HFFc6 (cell line): ENCODE results near the gene C11orf58. TPM values are rescaled to one million over a fixed set of nuclear protein-coding genes. Genes with fewer than 3 reads are reported as not detected.

Experiments
- DNase-seq: peaks from one replicate; pipeline ENCODE4 v3.0.0-alpha.2; 2018
- H3K27ac Mint-ChIP-seq: 2 replicates; pipeline ENCODE4 v1.8.0; 2020; ENCODE audit warnings: mild to moderate bottlenecking, mixed read lengths
- H3K27me3 Mint-ChIP-seq: 2 replicates; pipeline ENCODE4 v1.8.0; 2021; ENCODE audit warnings: mild to moderate bottlenecking, moderate library complexity, mixed read lengths; ENCODE audit not compliant: insufficient read depth
- H3K36me3 Mint-ChIP-seq: 2 replicates; pipeline ENCODE4 v1.8.0; 2021; ENCODE audit warnings: low read depth, mixed read lengths
- H3K4me1 Mint-ChIP-seq: 2 replicates; pipeline ENCODE4 v1.8.0; 2020; ENCODE audit warnings: low read depth, mixed read lengths
- H3K4me3 Mint-ChIP-seq: 2 replicates; pipeline ENCODE4 v1.8.0; 2020; ENCODE audit warnings: mild to moderate bottlenecking, moderate library complexity, mixed read lengths
- H3K9me3 Mint-ChIP-seq: 2 replicates; pipeline ENCODE4 v1.8.0; 2020; ENCODE audit warnings: mild to moderate bottlenecking, mixed read lengths
- total RNA-seq, 6 experiments: library from RNA; stranded (reverse); fragmentation: NEBNext Ultra II Directional; extraction: Animal tissue kit (Norgen Biotek cat#: 25700); gene quantifications; 2 replicates in 1 of 6; 3 replicates in 5 of 6; pipeline ENCODE4 v1.2.3, GENCODE V29; 2021
- TF ChIP-seq, protein P1 (sequence below): fragments of 200-600 bp; sonication (generic); IDR thresholded peaks from 2 replicates; pipeline ENCODE4 v1.5.0; 2021; ENCODE audit warnings: antibody characterized with exemption, mild to moderate bottlenecking

Gene C11orf58
- total RNA-seq, 6 experiments from 2014 or later, result 107 to 166 (median 144) TPM

DNA sequence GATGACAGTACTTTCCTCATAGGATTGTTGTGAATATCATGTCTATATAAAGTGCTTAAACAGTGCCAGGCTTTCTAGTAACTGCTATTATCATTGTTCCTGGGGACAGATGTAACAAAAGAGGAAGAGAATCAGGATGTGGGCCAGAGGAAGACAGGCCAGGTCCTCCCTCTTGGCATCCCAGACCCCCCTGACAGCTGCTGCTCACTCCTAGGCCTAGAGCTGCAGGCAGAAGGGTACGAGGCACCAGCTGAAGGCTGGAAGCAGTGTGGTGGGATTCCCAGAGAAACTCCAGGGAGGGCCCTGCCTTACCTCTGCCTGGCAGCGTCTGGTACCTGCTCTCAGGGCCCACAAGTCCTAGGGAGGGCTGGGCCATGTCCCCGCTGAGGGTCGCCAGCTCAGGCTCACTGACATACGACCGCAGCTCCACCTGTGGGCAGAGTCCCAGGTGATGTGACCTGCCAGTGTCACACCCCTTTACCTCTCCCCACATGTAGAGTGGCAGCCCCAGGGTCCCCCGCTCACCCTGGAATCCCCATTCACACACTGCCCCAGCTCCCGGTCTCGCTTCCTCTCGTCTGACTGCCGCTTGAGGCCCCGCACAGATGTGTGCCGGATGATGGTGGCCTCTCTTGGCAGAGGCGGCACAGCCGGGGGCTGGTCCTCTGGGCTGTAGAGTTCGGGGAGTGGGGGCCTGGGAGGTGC is 52.2 kb downstream of the C11orf58 start:
- Mint-ChIP-seq H3K36me3 (no peaks in the 10 kb centered on the region), H3K9me3 (no peaks in the 10 kb centered on the region), H3K4me1 (peaks cover 41% of the 10 kb centered on the region), H3K27me3 (peaks cover 3% of the 10 kb centered on the region), H3K27ac (peak overlapping the region; percentile 97), H3K4me3 (no peak overlapping the region; the same call in 1 of the 2 replicates)
- TF ChIP-seq, protein P1, sequence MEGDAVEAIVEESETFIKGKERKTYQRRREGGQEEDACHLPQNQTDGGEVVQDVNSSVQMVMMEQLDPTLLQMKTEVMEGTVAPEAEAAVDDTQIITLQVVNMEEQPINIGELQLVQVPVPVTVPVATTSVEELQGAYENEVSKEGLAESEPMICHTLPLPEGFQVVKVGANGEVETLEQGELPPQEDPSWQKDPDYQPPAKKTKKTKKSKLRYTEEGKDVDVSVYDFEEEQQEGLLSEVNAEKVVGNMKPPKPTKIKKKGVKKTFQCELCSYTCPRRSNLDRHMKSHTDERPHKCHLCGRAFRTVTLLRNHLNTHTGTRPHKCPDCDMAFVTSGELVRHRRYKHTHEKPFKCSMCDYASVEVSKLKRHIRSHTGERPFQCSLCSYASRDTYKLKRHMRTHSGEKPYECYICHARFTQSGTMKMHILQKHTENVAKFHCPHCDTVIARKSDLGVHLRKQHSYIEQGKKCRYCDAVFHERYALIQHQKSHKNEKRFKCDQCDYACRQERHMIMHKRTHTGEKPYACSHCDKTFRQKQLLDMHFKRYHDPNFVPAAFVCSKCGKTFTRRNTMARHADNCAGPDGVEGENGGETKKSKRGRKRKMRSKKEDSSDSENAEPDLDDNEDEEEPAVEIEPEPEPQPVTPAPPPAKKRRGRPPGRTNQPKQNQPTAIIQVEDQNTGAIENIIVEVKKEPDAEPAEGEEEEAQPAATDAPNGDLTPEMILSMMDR, result no peak
- DNase-seq, result no peak

DNA sequence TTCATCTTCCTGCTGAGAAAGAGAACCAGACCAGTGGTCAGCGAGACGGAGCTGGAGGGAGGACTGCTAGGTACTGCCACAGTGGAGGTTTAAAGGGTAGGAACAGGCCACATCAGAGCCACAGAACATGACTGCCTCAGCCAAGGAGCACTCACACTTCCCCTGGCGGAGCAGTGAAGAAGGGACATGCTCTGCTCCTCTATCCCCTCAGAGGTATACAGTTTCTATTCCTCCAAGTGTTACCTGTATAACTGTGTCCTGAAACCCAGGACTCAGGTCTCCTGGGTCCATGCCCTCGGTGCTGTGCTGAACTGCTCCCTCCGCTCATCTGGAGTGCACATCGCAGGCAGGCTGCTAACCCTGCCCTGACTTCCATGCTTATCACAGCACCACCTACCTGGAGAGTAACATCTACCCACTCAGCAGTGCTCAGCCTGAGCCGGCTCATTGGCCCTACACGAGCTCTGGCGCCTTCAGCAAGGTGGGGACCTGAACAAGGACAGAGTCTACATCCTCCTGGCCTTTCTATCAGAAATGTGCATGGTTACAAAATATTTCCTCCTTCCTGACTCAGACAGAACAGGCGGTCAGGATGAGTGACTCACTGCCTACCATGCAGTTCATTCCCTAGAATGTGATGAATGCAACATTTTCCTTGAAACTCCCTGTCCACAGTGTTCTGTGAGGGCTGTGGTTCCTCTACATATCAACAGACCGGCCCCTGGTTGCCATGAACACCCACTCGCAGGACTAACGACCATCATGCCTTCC is 52.9 kb downstream of the C11orf58 start:
- peak overlapping the region; percentile 97 for H3K27ac Mint-ChIP-seq
- peak; percentile 92 for DNase-seq
- H3K9me3 Mint-ChIP-seq, result no peaks in the 10 kb centered on the region
- TF ChIP-seq, protein P1, result no peak
- H3K4me1 Mint-ChIP-seq, result peaks cover 41% of the 10 kb centered on the region
- H3K4me3 Mint-ChIP-seq, result peak overlapping the region; percentile 73
- no peaks in the 10 kb centered on the region for H3K36me3 Mint-ChIP-seq
- H3K27me3 Mint-ChIP-seq, result peaks cover 3% of the 10 kb centered on the region

DNA sequence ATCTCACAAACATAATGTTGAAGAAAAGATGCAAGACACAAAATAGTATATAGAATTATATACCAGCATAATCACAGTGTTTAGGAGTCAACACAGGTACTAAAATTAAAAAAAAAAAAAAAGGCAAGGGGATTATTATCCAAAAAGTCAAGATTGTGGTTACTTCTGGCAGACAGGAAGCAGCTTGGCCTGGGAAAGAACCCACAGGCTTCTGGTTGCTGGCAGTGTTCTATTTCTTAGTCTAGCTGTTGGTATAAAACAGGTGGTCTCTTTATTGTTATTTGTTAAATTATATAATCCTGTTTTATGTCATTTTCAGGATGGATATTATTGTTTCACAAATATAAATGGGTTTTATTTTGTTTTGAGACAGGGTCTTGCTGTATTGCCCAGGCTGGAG is 54.0 kb downstream of the C11orf58 start:
- no peaks in the 10 kb centered on the region for H3K36me3 Mint-ChIP-seq
- TF ChIP-seq, protein P1, result no peak
- H3K4me3 Mint-ChIP-seq, result no peak overlapping the region
- H3K27me3 Mint-ChIP-seq, result peaks cover 3% of the 10 kb centered on the region
- no peaks in the 10 kb centered on the region for H3K9me3 Mint-ChIP-seq
- peak overlapping the region; percentile 97; the same call in 1 of the 2 replicates for H3K27ac Mint-ChIP-seq
- no peak for DNase-seq
- H3K4me1 Mint-ChIP-seq, result peaks cover 35% of the 10 kb centered on the region

DNA sequence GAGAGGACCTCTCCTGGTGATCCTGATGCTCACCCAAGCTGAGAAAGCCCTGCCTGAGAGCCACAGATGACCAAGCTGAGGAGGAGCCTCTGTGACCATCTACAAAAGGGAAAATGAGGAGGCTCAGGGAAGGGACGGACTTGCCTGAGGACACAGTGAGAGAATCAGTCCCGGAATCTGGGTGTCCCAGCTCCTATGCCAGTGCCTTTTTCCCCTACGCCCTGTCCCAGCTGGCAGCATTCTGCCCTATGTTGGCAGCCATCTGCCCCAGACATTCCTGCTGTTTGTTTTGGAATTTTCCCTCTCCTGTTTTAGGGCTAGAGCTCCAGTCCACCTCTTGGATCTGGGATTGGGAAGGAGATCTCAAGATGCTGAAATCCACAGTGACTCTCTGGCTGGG is 54.6 kb downstream of the C11orf58 start:
- Mint-ChIP-seq H3K36me3 (no peaks in the 10 kb centered on the region), H3K27ac (peak overlapping the region; percentile 97), H3K9me3 (no peaks in the 10 kb centered on the region), H3K4me3 (no peak overlapping the region), H3K27me3 (peaks cover 3% of the 10 kb centered on the region), H3K4me1 (peaks cover 29% of the 10 kb centered on the region)
- no peak for DNase-seq
- TF ChIP-seq, protein P1, result no peak

DNA sequence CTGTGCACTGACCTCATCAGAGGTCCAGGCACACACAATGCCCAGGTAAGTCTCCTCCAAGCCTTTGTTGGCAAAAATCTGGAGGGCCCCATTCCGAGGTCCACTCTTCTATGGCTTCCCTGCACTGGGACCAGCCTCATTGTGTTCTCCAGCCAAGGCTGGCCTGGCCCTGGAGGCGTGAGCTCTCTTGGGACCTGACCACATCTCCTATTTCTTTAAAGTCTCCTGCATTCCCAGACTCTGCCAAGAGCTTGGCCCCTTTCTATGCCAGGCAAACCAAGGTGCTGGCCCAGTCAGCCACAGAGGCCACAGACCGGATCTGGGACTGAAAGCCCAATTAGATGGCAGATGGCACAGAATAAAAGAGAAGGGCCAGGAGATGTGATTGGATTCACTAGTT is 55.1 kb downstream of the C11orf58 start:
- no peak for DNase-seq
- Mint-ChIP-seq H3K9me3 (no peaks in the 10 kb centered on the region), H3K27me3 (peaks cover 3% of the 10 kb centered on the region), H3K4me1 (peaks cover 24% of the 10 kb centered on the region), H3K27ac (peak overlapping the region; percentile 55; the same call in 1 of the 2 replicates), H3K4me3 (no peak overlapping the region), H3K36me3 (no peaks in the 10 kb centered on the region)
- TF ChIP-seq, protein P1, result no peak
